Suprapubic skin (tissue), 3 donors: ENCODE results near the gene R3HDM4.
"Not testable (repeated sequence)": the region's sequence is repeated elsewhere in the genome, so short reads cannot be mapped to it uniquely, and the experiment has no call there.

ENCODE experiments used
- EP300 ChIP-seq: sonication (generic); formaldehyde crosslinking; IDR thresholded peaks from one replicate; pipeline ENCODE4 v1.6.1; 2017; ENCODE audit warnings: antibody characterized with exemption
- TF ChIP-seq, protein P1 (sequence below), 2 donors: fragments of 200-600 bp in 1 of 2; fragments of 450-650 bp in 1 of 2; sonication (generic) in 1 of 2; IDR thresholded peaks; one replicate each; pipeline ENCODE4 v1.5.1; 2016 to 2019; ENCODE audit warnings: antibody characterized with exemption in 2 of 2, mild to moderate bottlenecking in 1 of 2, moderate library complexity in 1 of 2

DNA sequence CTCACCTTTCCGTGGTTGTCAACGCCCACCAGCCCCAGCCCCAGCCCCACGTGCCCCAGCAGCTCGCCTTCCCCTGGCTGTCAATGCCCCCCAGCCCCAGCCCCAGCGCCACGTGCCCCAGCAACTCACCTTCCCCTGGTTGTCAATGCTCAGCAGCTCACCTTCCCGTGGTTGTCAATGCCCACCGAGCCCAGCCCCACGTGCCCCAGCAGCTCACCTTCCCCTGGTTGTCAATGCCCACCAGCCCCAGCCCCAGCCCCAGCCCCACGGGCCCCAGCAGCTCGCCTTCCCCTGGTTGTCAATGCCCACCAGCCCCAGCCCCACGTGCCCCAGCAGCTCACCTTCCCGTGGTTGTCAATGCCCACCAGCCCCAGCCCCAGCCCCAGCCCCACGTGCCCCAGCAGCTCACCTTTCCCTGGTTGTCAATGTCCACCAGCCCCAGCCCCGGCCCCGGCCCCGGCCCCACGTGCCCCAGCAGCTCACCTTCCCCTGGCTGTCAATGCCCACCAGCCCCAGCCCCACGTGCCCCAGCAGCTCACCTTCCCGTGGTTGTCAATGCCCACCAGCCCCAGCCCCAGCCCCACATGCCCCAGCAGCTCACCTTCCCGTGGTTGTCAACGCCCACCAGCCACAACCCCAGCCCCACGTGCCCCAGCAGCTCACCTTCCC is 34.9 kb downstream of the R3HDM4 start:
- TF ChIP-seq, protein P1, sequence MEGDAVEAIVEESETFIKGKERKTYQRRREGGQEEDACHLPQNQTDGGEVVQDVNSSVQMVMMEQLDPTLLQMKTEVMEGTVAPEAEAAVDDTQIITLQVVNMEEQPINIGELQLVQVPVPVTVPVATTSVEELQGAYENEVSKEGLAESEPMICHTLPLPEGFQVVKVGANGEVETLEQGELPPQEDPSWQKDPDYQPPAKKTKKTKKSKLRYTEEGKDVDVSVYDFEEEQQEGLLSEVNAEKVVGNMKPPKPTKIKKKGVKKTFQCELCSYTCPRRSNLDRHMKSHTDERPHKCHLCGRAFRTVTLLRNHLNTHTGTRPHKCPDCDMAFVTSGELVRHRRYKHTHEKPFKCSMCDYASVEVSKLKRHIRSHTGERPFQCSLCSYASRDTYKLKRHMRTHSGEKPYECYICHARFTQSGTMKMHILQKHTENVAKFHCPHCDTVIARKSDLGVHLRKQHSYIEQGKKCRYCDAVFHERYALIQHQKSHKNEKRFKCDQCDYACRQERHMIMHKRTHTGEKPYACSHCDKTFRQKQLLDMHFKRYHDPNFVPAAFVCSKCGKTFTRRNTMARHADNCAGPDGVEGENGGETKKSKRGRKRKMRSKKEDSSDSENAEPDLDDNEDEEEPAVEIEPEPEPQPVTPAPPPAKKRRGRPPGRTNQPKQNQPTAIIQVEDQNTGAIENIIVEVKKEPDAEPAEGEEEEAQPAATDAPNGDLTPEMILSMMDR (IDR thresholded peaks at IDR 0.05) = not testable (repeated sequence)
- not testable (repeated sequence) for TF ChIP-seq EP300
